Measurements from ENCODE around the gene ZNF225. TPM values are rescaled to one million over a fixed set of nuclear protein-coding genes. Genes with fewer than 3 reads are reported as not detected.

The ZNF225 gene
- total and polyA plus RNA-seq, 2 donors (not counting 1 experiment from before 2014, with no cell fraction given) = 1.4 to 13.1 TPM

DNA sequence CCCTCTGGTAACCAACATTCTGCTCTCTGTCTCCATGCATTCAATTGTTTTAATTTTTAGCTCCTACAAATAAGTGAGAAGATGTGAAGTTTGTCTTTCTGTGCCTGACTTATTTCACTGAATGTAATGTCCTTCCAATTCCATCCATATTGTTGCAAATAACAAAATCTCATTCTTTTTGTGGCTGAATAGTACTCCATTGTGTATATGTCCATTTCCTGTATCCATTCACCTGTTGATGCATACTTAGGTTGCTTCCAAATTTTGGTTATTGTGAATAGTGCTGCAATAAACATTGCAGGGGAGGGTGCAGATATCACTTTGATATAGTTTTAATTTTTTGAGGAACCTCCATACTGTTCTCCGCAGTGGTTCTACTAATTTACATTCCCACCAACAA lies 43.8 kb upstream of the ZNF225 start:
- peaks cover 33% of the 10 kb centered on the region for H3K9me3 Mint-ChIP-seq (ENCODE audit: insufficient read depth)
- ChIA-PET POLR2A (no interaction called here), CTCF (no interaction called here)
- ATAC-seq (ENCODE audit: low read depth) (no peak), DNase-seq (no peak)
- H3K27me3 ChIP-seq (replicated peaks in 1 of 4; ENCODE audit: control extremely low read depth in 1 of 4, control insufficient read depth in 3 of 4, insufficient read depth in 4 of 4, low read length in 3 of 4) = no peaks in the 10 kb centered on the region
- TF ChIP-seq, protein P1, sequence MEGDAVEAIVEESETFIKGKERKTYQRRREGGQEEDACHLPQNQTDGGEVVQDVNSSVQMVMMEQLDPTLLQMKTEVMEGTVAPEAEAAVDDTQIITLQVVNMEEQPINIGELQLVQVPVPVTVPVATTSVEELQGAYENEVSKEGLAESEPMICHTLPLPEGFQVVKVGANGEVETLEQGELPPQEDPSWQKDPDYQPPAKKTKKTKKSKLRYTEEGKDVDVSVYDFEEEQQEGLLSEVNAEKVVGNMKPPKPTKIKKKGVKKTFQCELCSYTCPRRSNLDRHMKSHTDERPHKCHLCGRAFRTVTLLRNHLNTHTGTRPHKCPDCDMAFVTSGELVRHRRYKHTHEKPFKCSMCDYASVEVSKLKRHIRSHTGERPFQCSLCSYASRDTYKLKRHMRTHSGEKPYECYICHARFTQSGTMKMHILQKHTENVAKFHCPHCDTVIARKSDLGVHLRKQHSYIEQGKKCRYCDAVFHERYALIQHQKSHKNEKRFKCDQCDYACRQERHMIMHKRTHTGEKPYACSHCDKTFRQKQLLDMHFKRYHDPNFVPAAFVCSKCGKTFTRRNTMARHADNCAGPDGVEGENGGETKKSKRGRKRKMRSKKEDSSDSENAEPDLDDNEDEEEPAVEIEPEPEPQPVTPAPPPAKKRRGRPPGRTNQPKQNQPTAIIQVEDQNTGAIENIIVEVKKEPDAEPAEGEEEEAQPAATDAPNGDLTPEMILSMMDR (IDR thresholded peaks at IDR 0.05) = no peak
- no peak for TF ChIP-seq EZH2 (IDR thresholded peaks at IDR 0.05; ENCODE audit: borderline replicate concordance, insufficient read depth, low read depth, low read length, poor library complexity, severe bottlenecking)
- H3K27ac ChIP-seq (ENCODE audit: low read length in 2 of 2) = no peak overlapping the region
- no peaks in the 10 kb centered on the region for H3K27me3 Mint-ChIP-seq
- no CpG with 5 or more reads among the region's 1 CpG for WGBS (ENCODE audit: insufficient coverage)
- no peak overlapping the region for H3K4me3 Mint-ChIP-seq
- H4K20me1 ChIP-seq (ENCODE audit: control insufficient read depth, insufficient read depth, low read length, poor library complexity, severe bottlenecking) = no peaks in the 10 kb centered on the region
- no peak overlapping the region for H3K4me2 ChIP-seq (replicated peaks; ENCODE audit: low read depth, low read length, poor library complexity, severe bottlenecking)
- no peak overlapping the region for H3K9ac ChIP-seq (ENCODE audit: low read length)
- H3K4me3 ChIP-seq (ENCODE audit: control extremely low read depth in 1 of 5, extremely low read depth in 1 of 5, insufficient read depth in 1 of 5, low read depth in 2 of 5, low read length in 4 of 5) = no peak overlapping the region
- peaks cover 17 to 30% (median 19%) of the 10 kb centered on the region in 3 donors for H3K9me3 ChIP-seq (ENCODE audit: control extremely low read depth in 1 of 3, control insufficient read depth in 2 of 3, insufficient read depth in 1 of 3, low read length in 2 of 3)
- H3K4me1 ChIP-seq (ENCODE audit: control insufficient read depth in 2 of 2, insufficient read depth in 2 of 2, low read length in 2 of 2) = peaks cover 13 to 16% of the 10 kb centered on the region in 2 donors
- peaks cover 0 to 7% of the 10 kb centered on the region in 2 experiments for H3K36me3 ChIP-seq (replicated peaks in 1 of 2; ENCODE audit: control extremely low read depth in 1 of 2, control insufficient read depth in 1 of 2, extremely low read depth in 1 of 2, insufficient read depth in 2 of 2, low read length in 1 of 2)
- H2AFZ ChIP-seq (ENCODE audit: insufficient read depth, low read depth, low read length, poor library complexity, severe bottlenecking) = no peak overlapping the region
- no peak overlapping the region for H3K27ac Mint-ChIP-seq
- peaks cover 25% of the 10 kb centered on the region for H3K4me1 Mint-ChIP-seq
- intact Hi-C loops (cut with micrococcal nuclease) = no loop called here
- H3K79me2 ChIP-seq (ENCODE audit: control insufficient read depth, insufficient read depth, low read length) = no peaks in the 10 kb centered on the region

DNA sequence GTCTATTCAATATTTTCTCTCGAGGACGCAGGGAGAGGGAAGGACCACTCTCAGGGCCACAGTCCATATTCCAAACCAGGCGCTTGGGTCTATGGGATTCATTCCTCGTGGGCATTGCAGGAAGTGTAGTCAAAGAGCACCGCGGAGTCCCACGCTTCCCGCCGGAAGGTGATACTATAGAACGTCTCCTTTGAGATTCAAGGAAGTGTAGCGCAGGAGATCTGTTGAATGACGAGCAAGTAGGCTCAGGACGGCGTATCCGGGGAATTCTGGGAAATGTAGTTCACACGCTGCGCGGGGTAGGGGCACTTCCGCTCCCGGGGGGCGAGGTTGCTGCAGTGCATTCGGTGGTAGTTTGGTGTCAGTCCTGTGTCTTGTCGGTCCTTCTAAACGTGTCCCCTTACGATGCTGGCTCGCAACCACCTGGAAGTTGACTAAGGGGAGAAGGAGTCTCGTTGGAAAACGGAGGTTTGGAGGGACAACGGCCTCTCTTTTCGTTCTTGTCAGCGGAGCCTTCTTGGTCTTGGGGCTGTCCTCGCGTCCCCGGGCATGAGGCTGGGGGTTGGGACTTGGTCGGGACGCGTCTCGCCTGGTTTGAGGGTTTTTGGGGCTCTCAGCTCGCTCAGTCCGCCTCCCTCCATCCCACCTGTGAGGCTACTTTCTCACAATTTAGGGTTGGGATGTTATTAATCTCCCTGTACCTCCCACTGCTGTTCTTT lies 41.2 kb upstream of the ZNF225 start, which contains the start of gene ZNF284:
ZNF284 (plus strand) TSS at position 336 of the 719 bp plus-strand sequence. CDS start 4,231 bp downstream, outside the sequence.
- DNase-seq (peak; percentile 89), ATAC-seq (ENCODE audit: low read depth) (peak; percentile 100)
- Mint-ChIP-seq H3K9me3 (ENCODE audit: insufficient read depth) (peaks cover 23% of the 10 kb centered on the region), H3K27me3 (no peaks in the 10 kb centered on the region), H3K4me1 (peaks cover 25% of the 10 kb centered on the region), H3K27ac (peak within 1 kb of the TSS; percentile 76), H3K4me3 (peak within 1 kb of the TSS; percentile 89)
- Histone ChIP-seq H3K9me3 (ENCODE audit: control extremely low read depth in 1 of 3, control insufficient read depth in 2 of 3, insufficient read depth in 1 of 3, low read length in 2 of 3) (peaks cover 11 to 12% (median 12%) of the 10 kb centered on the region in 3 donors), H4K20me1 (ENCODE audit: control insufficient read depth, insufficient read depth, low read length, poor library complexity, severe bottlenecking) (no peaks in the 10 kb centered on the region), H3K4me2 (replicated peaks; ENCODE audit: low read depth, low read length, poor library complexity, severe bottlenecking) (peak within 1 kb of the TSS; percentile 84), H3K27me3 (replicated peaks in 1 of 4; ENCODE audit: control extremely low read depth in 1 of 4, control insufficient read depth in 3 of 4, insufficient read depth in 4 of 4, low read length in 3 of 4) (no peaks in the 10 kb centered on the region), H3K4me3 (ENCODE audit: control extremely low read depth in 1 of 5, extremely low read depth in 1 of 5, insufficient read depth in 1 of 5, low read depth in 2 of 5, low read length in 4 of 5) (peak within 1 kb of the TSS; percentile 68 to 89 (median 76)), H3K27ac (ENCODE audit: low read length in 2 of 2) (peak within 1 kb of the TSS; percentile 32 to 47), H3K4me1 (ENCODE audit: control insufficient read depth in 2 of 2, insufficient read depth in 2 of 2, low read length in 2 of 2) (peaks cover 13 to 16% of the 10 kb centered on the region in 2 donors), H3K9ac (ENCODE audit: low read length) (peak within 1 kb of the TSS; percentile 73), H3K79me2 (ENCODE audit: control insufficient read depth, insufficient read depth, low read length) (no peaks in the 10 kb centered on the region), H3K36me3 (replicated peaks in 1 of 2; ENCODE audit: control extremely low read depth in 1 of 2, control insufficient read depth in 1 of 2, extremely low read depth in 1 of 2, insufficient read depth in 2 of 2, low read length in 1 of 2) (no peaks in the 10 kb centered on the region), H2AFZ (ENCODE audit: insufficient read depth, low read depth, low read length, poor library complexity, severe bottlenecking) (peak within 1 kb of the TSS; percentile 94)
- WGBS (ENCODE audit: insufficient coverage) = 2% methylated on average over 34 of the region's 40 CpGs
- intact Hi-C loops (cut with micrococcal nuclease) = loop anchor here (1.0 to 10.0 kb wide), 11 partner anchors 21 to 247 kb away; partner anchors contain the start of genes ZNF222, ZNF224, ZNF225 and ZNF226
- ChIA-PET CTCF (interaction anchor here (1.1 kb wide), 1 partner anchor 9 kb away, joined by 4 read pairs; no protein-coding TSS in a partner anchor), POLR2A (interaction anchor here (0.6 kb wide), 1 partner anchor 140 kb away, joined by 9 read pairs; no protein-coding TSS in a partner anchor)
- no peak for TF ChIP-seq EZH2 (IDR thresholded peaks at IDR 0.05; ENCODE audit: borderline replicate concordance, insufficient read depth, low read depth, low read length, poor library complexity, severe bottlenecking)
- TF ChIP-seq, protein P1 (IDR thresholded peaks at IDR 0.05) = no peak
